ENCODE measurements around the gene KLRF2. TPM values are rescaled to one million over a fixed set of nuclear protein-coding genes. Genes with fewer than 3 reads are reported as not detected.

KLRF2 gene
- total RNA-seq, 1 experiment from 2014 or later = not detected

DNA sequence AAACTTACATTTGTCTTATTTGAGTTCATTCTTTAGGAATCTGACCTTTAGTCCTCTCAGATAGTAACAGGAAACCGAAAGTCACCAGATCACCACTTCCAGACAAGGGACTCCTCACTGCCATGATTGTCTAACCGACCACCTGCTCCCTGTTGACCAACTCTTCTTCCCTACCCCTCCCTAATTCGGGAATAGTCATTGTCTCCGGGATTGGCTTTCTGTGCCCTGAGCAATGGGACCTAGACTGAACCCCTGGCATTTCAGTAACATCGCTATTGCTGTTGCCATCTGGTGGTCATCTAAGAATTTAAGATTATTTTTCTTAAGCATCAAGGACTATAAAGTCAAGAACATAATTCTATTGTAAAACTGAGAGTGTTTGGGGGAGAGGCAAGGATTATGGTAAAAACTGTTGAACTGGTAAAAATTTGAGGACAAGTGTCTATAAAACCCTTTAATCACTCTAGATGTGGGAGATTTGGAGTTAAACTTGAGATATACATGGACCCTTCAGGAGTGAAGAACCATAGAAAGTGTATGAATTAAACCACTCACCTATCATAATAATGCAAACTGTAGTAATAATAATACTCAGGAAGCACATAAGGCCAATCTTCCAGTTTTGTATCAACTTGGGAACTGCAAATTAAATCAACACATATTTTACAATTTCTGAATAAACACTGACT is 44.6 kb downstream of the KLRF2 start:
- WGBS (ENCODE audit: extremely low coverage, insufficient read length, low lambda C conversion rate) = no CpG with 5 or more reads among the region's 5 CpGs
- no peak overlapping the region for H3K23ac ChIP-seq (ENCODE audit: insufficient read length, low read depth, low read length)
- peaks cover 2 to 3% of the 10 kb centered on the region in 2 experiments; a peak in 3 of 4 replicates for H3K4me1 Mint-ChIP-seq
- no peak overlapping the region for H2AFZ ChIP-seq (ENCODE audit: low read length)
- H2BK12ac ChIP-seq (ENCODE audit: insufficient read length, low read depth, low read length) = no peak overlapping the region
- H3K27ac Mint-ChIP-seq = no peak overlapping the region
- peak; percentile 76 for DNase-seq
- H3K4me3 Mint-ChIP-seq = no peak overlapping the region
- no peaks in the 10 kb centered on the region for H3K23me2 ChIP-seq (ENCODE audit: insufficient read length, low read depth, low read length, poor library complexity, severe bottlenecking)
- H4K8ac ChIP-seq (replicated peaks; ENCODE audit: insufficient read length, low read depth, low read length) = no peak overlapping the region
- no peak overlapping the region for H3K4me2 ChIP-seq (ENCODE audit: insufficient read depth, insufficient read length, low read length)
- no peak overlapping the region for H3K18ac ChIP-seq (ENCODE audit: insufficient read length, low read depth, low read length)
- no peaks in the 10 kb centered on the region for H3K36me3 Mint-ChIP-seq (ENCODE audit: insufficient read depth in 1 of 3, low read depth in 3 of 3)
- H4K5ac ChIP-seq (ENCODE audit: insufficient read length, low read depth, low read length) = no peak overlapping the region
- H4K20me1 ChIP-seq (ENCODE audit: control insufficient read depth, insufficient read depth, insufficient read length) = no peaks in the 10 kb centered on the region
- no peaks in the 10 kb centered on the region for H3K27me3 Mint-ChIP-seq (ENCODE audit: low read depth)
- TF ChIP-seq, protein P1, sequence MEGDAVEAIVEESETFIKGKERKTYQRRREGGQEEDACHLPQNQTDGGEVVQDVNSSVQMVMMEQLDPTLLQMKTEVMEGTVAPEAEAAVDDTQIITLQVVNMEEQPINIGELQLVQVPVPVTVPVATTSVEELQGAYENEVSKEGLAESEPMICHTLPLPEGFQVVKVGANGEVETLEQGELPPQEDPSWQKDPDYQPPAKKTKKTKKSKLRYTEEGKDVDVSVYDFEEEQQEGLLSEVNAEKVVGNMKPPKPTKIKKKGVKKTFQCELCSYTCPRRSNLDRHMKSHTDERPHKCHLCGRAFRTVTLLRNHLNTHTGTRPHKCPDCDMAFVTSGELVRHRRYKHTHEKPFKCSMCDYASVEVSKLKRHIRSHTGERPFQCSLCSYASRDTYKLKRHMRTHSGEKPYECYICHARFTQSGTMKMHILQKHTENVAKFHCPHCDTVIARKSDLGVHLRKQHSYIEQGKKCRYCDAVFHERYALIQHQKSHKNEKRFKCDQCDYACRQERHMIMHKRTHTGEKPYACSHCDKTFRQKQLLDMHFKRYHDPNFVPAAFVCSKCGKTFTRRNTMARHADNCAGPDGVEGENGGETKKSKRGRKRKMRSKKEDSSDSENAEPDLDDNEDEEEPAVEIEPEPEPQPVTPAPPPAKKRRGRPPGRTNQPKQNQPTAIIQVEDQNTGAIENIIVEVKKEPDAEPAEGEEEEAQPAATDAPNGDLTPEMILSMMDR (conservative IDR thresholded peaks at IDR 0.05) = peak; percentile 68
- no peaks in the 10 kb centered on the region for H3K27me3 ChIP-seq (ENCODE audit: insufficient read depth, low read length)
- peaks cover 0 to 3% of the 10 kb centered on the region in 2 experiments; a peak in 3 of 5 replicates for H3K9me3 Mint-ChIP-seq
- no peaks in the 10 kb centered on the region for H3K4me1 ChIP-seq (ENCODE audit: insufficient read depth, low read length)
- H3K79me1 ChIP-seq (ENCODE audit: insufficient read depth, low read depth, low read length, poor library complexity, severe bottlenecking) = no peaks in the 10 kb centered on the region
- H3K56ac ChIP-seq (ENCODE audit: insufficient read length, low read depth, low read length) = no peak overlapping the region
- no peak overlapping the region for H3K4ac ChIP-seq (ENCODE audit: low read depth, low read length)
- no peak overlapping the region for H2BK120ac ChIP-seq (ENCODE audit: low read depth, low read length, poor library complexity, severe bottlenecking)
- H2BK5ac ChIP-seq (ENCODE audit: insufficient read length, low read length) = no peak overlapping the region
- H3T11ph ChIP-seq (ENCODE audit: low read length) = no peak overlapping the region
- H2AK5ac ChIP-seq (ENCODE audit: insufficient read length, low read length) = no peak overlapping the region
- no peak overlapping the region for H4K91ac ChIP-seq (ENCODE audit: insufficient read length, low read depth, low read length)
- H2BK20ac ChIP-seq (ENCODE audit: low read depth, low read length, poor library complexity, severe bottlenecking) = no peak overlapping the region
- no peak overlapping the region for H2BK15ac ChIP-seq (ENCODE audit: low read depth, low read length)
- no peaks in the 10 kb centered on the region for H3K9me3 ChIP-seq (ENCODE audit: control insufficient read depth, low read depth, low read length)
- no peak overlapping the region for H3K27ac ChIP-seq (ENCODE audit: insufficient read length, low read depth, low read length)
- no peak overlapping the region for H3K9ac ChIP-seq (ENCODE audit: extremely low read depth, insufficient read length, low read length)
- no peak overlapping the region for H3K14ac ChIP-seq (ENCODE audit: insufficient read depth, low read length)
- H3K79me2 ChIP-seq (ENCODE audit: insufficient read depth, low read length) = no peaks in the 10 kb centered on the region

All from H9 (cell line).